Effector memory CD8-positive, alpha-beta T cell (primary cell): ENCODE measurements around the gene CIDEC.
A peak's percentile ranks its signal among the peaks of the same experiment; 100 is the strongest.
"Not testable (repeated sequence)": the region's sequence is repeated elsewhere in the genome, so short reads cannot be mapped to it uniquely, and the experiment has no call there.

ENCODE experiments used
- ATAC-seq: fragments of 150-1000 bp; cut with Tn5 transposase; replicated peaks from 2 replicates; pipeline ENCODE4 v1.10.0; 2021; ENCODE audit warnings: mild to moderate bottlenecking, moderate library complexity
- DNase-seq, 3 experiments: peaks; one replicate each; pipeline ENCODE4 v3.0.0; 2021
- H3K27ac Mint-ChIP-seq, 2 donors: one replicate each; pipeline ENCODE4 v1.8.0; 2022; ENCODE audit warnings: mild to moderate bottlenecking in 2 of 2, mixed read lengths in 2 of 2, moderate library complexity in 2 of 2
- H3K27me3 Mint-ChIP-seq, 2 donors: one replicate each; pipeline ENCODE4 v1.8.0; 2022; ENCODE audit warnings: mixed read lengths in 2 of 2
- H3K36me3 Mint-ChIP-seq: one replicate; pipeline ENCODE4 v1.8.0; 2022; ENCODE audit warnings: mild to moderate bottlenecking, moderate library complexity, mixed read lengths; ENCODE audit not compliant: insufficient read depth
- H3K4me1 Mint-ChIP-seq, 2 donors: one replicate each; pipeline ENCODE4 v1.8.0; 2022; ENCODE audit warnings: low read depth in 2 of 2, mixed read lengths in 2 of 2
- H3K4me3 Mint-ChIP-seq, 2 donors: one replicate each; pipeline ENCODE4 v1.8.0; 2022; ENCODE audit warnings: mild to moderate bottlenecking in 2 of 2, mixed read lengths in 2 of 2, moderate library complexity in 2 of 2
- H3K9me3 Mint-ChIP-seq, 2 donors: one replicate each; pipeline ENCODE4 v1.8.0; 2022; ENCODE audit warnings: mixed read lengths in 2 of 2

Gene CIDEC

GRCh38 chr3:9876991-9877390 is 3.1 kb downstream of the CIDEC start:
- DNase-seq (no peak), ATAC-seq (no peak)
- Mint-ChIP-seq H3K27me3 (peaks cover 0 to 23% of the 10 kb centered on the region in 2 donors), H3K27ac (no peak overlapping the region), H3K9me3 (no peaks in the 10 kb centered on the region), H3K4me3 (no peak overlapping the region), H3K4me1 (no peaks in the 10 kb centered on the region), H3K36me3 (peaks cover 3% of the 10 kb centered on the region)

- not testable (repeated sequence) for ATAC-seq, DNase-seq, H3K27ac Mint-ChIP-seq, H3K4me1 Mint-ChIP-seq, H3K9me3 Mint-ChIP-seq, H3K36me3 Mint-ChIP-seq, H3K4me3 Mint-ChIP-seq
- H3K27me3 Mint-ChIP-seq = peaks cover 0 to 23% of the 10 kb centered on the region in 2 donors
Observed at GRCh38 chr3:9876255-9876654, 3.8 kb downstream of the CIDEC start.

DNA sequence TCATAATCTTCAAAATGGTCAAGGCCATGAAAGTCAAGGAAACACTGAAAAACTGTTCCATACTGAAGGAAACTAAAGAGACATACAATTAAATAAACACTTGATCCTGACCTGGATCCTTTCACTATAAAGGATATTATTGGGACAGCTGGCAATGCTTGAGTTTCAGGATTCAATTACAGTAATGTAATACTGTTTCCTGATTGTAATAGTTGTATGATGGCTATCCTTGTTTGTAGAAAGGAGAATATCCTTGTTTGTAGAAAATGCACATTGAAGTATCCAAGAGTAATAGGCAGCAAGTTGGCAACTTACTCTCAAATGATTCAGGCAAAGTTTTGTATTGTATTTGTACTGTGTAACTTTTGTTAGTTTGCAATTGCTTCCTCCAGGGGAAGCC is 4.6 kb downstream of the CIDEC start:
- Mint-ChIP-seq H3K4me3 (no peak overlapping the region), H3K4me1 (no peaks in the 10 kb centered on the region), H3K36me3 (no peaks in the 10 kb centered on the region), H3K27ac (peak overlapping the region in 1 of 2 donors; percentile 41), H3K27me3 (peaks cover 0 to 23% of the 10 kb centered on the region in 2 donors), H3K9me3 (no peaks in the 10 kb centered on the region)
- DNase-seq = no peak
- ATAC-seq = no peak

GRCh38 chr3:9872067-9872466 is 8.0 kb downstream of the CIDEC start:
- not testable (repeated sequence) for H3K36me3 Mint-ChIP-seq, ATAC-seq, H3K9me3 Mint-ChIP-seq, H3K27ac Mint-ChIP-seq, H3K4me1 Mint-ChIP-seq, H3K27me3 Mint-ChIP-seq, H3K4me3 Mint-ChIP-seq, DNase-seq

- H3K27me3 Mint-ChIP-seq = peaks cover 0 to 7% of the 10 kb centered on the region in 2 donors
Observed at GRCh38 chr3:9870978-9871377, 9.1 kb downstream of the CIDEC start.

GRCh38 chr3:9869955-9870354 is 10.1 kb downstream of the CIDEC start:
- Mint-ChIP-seq H3K27ac (no peak overlapping the region), H3K4me1 (no peaks in the 10 kb centered on the region), H3K9me3 (no peaks in the 10 kb centered on the region), H3K4me3 (no peak overlapping the region), H3K27me3 (no peaks in the 10 kb centered on the region), H3K36me3 (no peaks in the 10 kb centered on the region)
- no peak for DNase-seq
- no peak for ATAC-seq

More at GRCh38 chr3:9870978-9871377, 9.1 kb downstream of the CIDEC start:
- Mint-ChIP-seq H3K27ac (no peak overlapping the region), H3K36me3 (no peaks in the 10 kb centered on the region), H3K9me3 (no peaks in the 10 kb centered on the region), H3K4me3 (no peak overlapping the region), H3K4me1 (no peaks in the 10 kb centered on the region)
- ATAC-seq = no peak
- no peak for DNase-seq

- H3K36me3 Mint-ChIP-seq = no peaks in the 10 kb centered on the region
- no peaks in the 10 kb centered on the region for H3K9me3 Mint-ChIP-seq
- H3K4me1 Mint-ChIP-seq = peaks cover 3% of the 10 kb centered on the region in 2 donors
- no peak for DNase-seq
- H3K27ac Mint-ChIP-seq = no peak overlapping the region
- ATAC-seq = no peak
- peaks cover 3 to 4% of the 10 kb centered on the region in 2 donors for H3K27me3 Mint-ChIP-seq
- H3K4me3 Mint-ChIP-seq = no peak overlapping the region
Observed at GRCh38 chr3:9867106-9867505, 12.9 kb downstream of the CIDEC start.

GRCh38 chr3:9866639-9867038 is 13.4 kb downstream of the CIDEC start:
- DNase-seq = no peak
- Mint-ChIP-seq H3K27me3 (peaks cover 8 to 9% of the 10 kb centered on the region in 2 donors), H3K4me3 (no peak overlapping the region), H3K36me3 (no peaks in the 10 kb centered on the region), H3K9me3 (no peaks in the 10 kb centered on the region), H3K27ac (no peak overlapping the region), H3K4me1 (peaks cover 6 to 8% of the 10 kb centered on the region in 2 donors)
- no peak for ATAC-seq

DNA sequence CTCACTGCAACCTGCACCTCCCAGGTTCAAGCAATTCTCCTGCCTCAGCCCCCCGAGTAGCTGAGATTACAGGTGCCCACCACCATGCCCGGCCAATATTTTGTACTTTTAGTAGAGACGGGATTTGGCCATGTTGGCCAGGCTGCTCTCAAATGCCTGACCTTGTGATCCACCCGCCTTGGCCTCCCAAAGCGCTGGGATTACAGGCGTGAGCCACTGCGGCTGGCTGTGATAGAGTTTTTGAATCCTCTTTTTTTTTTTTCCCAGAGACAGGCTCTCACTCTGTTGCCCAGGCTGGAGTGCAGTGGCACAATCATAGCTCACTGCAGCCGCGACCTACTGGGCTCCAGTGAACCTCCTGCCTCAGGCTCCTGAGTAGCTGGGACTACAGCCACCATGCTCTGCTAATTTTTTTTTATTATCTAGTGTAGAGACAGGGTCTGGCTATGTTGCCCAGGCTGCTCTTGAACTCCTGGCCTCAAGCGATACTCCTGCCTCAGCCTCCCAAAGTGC is 14.9 kb downstream of the CIDEC start:
- not testable (repeated sequence) for H3K4me3 Mint-ChIP-seq, H3K4me1 Mint-ChIP-seq, DNase-seq, H3K27ac Mint-ChIP-seq, H3K9me3 Mint-ChIP-seq, ATAC-seq, H3K36me3 Mint-ChIP-seq
- peaks cover 9 to 11% of the 10 kb centered on the region in 2 donors for H3K27me3 Mint-ChIP-seq

DNA sequence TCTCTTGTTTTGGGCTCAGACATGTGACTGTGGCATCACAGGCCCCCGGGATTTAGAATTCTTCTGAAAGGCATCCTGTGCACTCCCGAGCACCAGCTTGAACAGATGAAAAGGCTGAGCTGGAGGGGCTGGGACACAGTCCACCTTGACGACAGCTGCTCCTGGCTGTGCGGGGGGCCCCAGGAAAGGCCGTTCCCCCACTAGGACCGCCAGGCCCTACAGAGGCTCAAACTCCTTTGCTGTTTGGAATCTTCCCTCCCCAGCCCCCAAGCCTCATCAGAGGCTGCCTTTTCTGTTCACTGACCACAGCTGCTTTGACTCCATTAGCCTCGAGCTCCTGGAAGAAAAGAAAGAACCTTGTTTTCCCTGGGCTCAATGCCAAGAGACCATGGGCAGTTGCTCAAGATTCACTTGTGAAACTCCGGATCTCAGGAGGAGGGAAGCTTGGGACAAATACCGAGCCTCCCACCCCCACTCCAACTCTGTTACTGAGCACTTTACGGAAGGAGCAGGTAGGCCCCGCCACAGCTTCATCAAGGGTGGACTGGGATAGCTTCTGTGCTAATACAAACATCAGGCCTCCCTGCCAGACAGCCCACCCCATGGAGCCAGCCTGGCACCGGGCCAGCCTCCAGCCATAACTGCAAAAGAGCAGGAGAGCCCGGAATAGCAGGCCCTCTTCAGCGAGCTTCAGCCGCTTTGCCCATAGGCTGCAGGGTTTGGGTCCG is 15.7 kb downstream of the CIDEC start:
- Mint-ChIP-seq H3K4me1 (peaks cover 6 to 8% of the 10 kb centered on the region in 2 donors), H3K4me3 (no peak overlapping the region), H3K27ac (no peak overlapping the region), H3K9me3 (no peaks in the 10 kb centered on the region), H3K36me3 (no peaks in the 10 kb centered on the region), H3K27me3 (peaks cover 9 to 11% of the 10 kb centered on the region in 2 donors)
- DNase-seq (no peak), ATAC-seq (no peak)

GRCh38 chr3:9863058-9863772 is 16.8 kb downstream of the CIDEC start:
- peaks cover 9 to 11% of the 10 kb centered on the region in 2 donors for H3K27me3 Mint-ChIP-seq
- DNase-seq = no peak
- no peaks in the 10 kb centered on the region for H3K9me3 Mint-ChIP-seq
- H3K4me3 Mint-ChIP-seq = no peak overlapping the region
- H3K27ac Mint-ChIP-seq = no peak overlapping the region
- ATAC-seq = no peak
- H3K36me3 Mint-ChIP-seq = no peaks in the 10 kb centered on the region
- H3K4me1 Mint-ChIP-seq = peaks cover 6 to 8% of the 10 kb centered on the region in 2 donors

DNA sequence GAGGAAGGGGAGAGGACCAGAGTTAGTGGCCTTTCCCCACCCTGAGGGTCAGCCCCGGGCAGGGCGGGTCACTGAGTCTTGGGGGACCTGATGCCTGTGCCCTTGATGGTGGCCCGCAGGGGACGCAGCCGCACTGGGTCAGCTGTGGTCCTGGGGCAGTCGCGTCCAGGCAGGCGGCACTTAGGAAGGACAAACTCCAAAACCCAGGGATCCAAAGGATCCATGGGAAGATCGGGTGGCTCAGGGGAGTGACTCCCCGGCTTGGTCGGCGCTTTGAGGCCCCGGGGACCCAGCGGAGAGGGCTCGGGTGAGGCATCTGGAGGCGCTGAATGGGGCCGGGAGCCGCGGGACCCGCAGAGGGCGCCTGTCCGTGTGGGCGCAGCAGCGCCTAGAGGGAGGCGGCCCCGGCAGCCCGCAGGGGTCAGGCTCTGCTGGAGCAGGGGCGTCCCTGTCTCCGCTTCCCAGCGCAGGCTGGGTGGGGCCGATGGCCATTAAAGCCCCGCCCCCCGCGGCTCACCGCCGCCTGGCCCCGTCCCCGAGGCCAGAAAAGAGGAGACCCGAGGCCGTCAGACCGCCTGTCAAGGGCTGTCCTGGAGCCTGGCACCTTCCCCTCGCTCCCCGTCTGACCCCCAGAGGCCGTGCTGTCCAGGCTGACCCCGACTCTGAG is 17.5 kb downstream of the CIDEC start:
- peak in 1 of 3 experiments; percentile 24 for DNase-seq
- no peaks in the 10 kb centered on the region for H3K9me3 Mint-ChIP-seq

DNA sequence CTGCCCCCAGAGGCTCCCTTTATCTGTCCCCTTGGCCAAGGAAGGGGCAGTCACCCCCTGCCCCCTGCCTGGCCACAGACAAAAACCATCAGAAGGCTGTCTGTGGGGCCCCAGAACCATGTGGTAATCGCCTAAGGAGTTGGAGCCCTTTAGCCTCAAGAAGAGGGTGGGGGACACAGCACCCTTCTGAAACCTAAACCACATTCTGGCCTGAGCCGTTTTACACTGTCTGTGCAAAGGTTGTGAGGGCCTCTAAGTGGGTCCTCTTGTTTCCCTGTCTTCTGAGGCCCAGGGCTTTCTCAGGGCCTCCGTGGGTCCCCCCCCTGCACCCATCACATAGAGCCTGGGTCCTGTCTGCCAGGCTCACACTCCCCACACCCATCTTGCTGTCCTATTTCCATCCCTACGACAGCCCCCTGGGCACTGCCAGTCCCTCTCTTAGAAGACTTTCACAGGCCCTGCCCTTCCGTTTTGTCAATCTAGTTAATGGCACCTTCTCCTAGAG is 18.4 kb downstream of the CIDEC start:
- Mint-ChIP-seq H3K4me3 (no peak overlapping the region), H3K27me3 (peaks cover 9 to 11% of the 10 kb centered on the region in 2 donors), H3K4me1 (peaks cover 6 to 8% of the 10 kb centered on the region in 2 donors), H3K27ac (peak overlapping the region in 1 of 2 donors; percentile 63), H3K9me3 (no peaks in the 10 kb centered on the region), H3K36me3 (no peaks in the 10 kb centered on the region)
- DNase-seq (no peak), ATAC-seq (no peak)

More for the DNA sequence above, 17.5 kb downstream of the CIDEC start:
- no peak overlapping the region for H3K27ac Mint-ChIP-seq
- no peaks in the 10 kb centered on the region for H3K36me3 Mint-ChIP-seq
- H3K27me3 Mint-ChIP-seq = peaks cover 9 to 11% of the 10 kb centered on the region in 2 donors
- peak overlapping the region; percentile 18 to 19 for H3K4me3 Mint-ChIP-seq
- peaks cover 6 to 8% of the 10 kb centered on the region in 2 donors for H3K4me1 Mint-ChIP-seq
- ATAC-seq = peak; percentile 83
